Measurements from ENCODE around the gene IGSF21.

IGSF21 gene

GRCh38 chr1:18198260-18198659, 90.7 kb downstream of the IGSF21 start:
- H3K27ac ChIP-seq (ENCODE audit: low read depth, low read length), result no peak overlapping the region
- H3K4me1 ChIP-seq (ENCODE audit: control insufficient read depth, insufficient read depth, low read length), result peaks cover 16% of the 10 kb centered on the region
- H3K27me3 ChIP-seq (ENCODE audit: control insufficient read depth, insufficient read depth, low read length), result no peaks in the 10 kb centered on the region
- H3K9me3 ChIP-seq (ENCODE audit: control insufficient read depth, insufficient read depth, low read length), result no peaks in the 10 kb centered on the region
- no peak overlapping the region for H3K9ac ChIP-seq (ENCODE audit: low read depth, low read length)
- no peaks in the 10 kb centered on the region for H3K36me3 ChIP-seq (ENCODE audit: control insufficient read depth, insufficient read depth, low read length)
- H3K4me3 ChIP-seq (ENCODE audit: low read depth, low read length), result no peak overlapping the region

GRCh38 chr1:18199462-18199861, 91.9 kb downstream of the IGSF21 start:
- Histone ChIP-seq H3K9me3 (ENCODE audit: control insufficient read depth, insufficient read depth, low read length) (no peaks in the 10 kb centered on the region), H3K27me3 (ENCODE audit: control insufficient read depth, insufficient read depth, low read length) (no peaks in the 10 kb centered on the region), H3K36me3 (ENCODE audit: control insufficient read depth, insufficient read depth, low read length) (no peaks in the 10 kb centered on the region), H3K9ac (ENCODE audit: low read depth, low read length) (no peak overlapping the region), H3K27ac (ENCODE audit: low read depth, low read length) (no peak overlapping the region), H3K4me1 (ENCODE audit: control insufficient read depth, insufficient read depth, low read length) (peaks cover 16% of the 10 kb centered on the region), H3K4me3 (ENCODE audit: low read depth, low read length) (no peak overlapping the region)

DNA sequence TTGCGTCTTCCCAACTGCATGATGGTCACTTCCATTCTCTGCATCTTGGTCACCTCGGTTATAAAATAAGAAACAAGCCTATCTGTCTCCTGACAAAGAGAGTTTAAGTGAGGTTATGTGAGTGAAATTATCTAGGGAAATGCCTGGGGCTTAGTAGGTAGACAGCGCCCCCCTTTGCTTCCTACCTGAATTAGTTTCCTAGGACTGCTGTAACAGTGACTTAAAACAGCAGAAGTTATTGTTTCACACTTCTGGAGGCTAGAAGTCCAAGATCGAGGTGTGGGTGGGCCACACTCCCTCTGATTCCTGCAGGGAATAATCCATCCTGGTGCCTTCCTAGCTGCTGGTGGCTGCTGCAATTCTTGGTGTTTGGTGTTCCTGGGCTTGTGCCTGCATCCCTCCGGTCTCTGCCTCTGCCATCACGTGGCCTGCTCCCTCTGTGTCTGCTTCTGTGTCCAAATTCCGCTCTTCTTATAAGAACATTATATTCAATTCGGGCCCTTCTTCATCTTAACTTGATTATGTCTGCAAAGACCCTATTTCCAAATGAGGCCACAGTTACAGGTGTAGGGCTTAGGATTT, 92.6 kb downstream of the IGSF21 start:
- Histone ChIP-seq H3K36me3 (ENCODE audit: control insufficient read depth, insufficient read depth, low read length) (no peaks in the 10 kb centered on the region), H3K4me1 (ENCODE audit: control insufficient read depth, insufficient read depth, low read length) (peaks cover 16% of the 10 kb centered on the region), H3K27me3 (ENCODE audit: control insufficient read depth, insufficient read depth, low read length) (no peaks in the 10 kb centered on the region), H3K9ac (ENCODE audit: low read depth, low read length) (no peak overlapping the region), H3K4me3 (ENCODE audit: low read depth, low read length) (no peak overlapping the region), H3K9me3 (ENCODE audit: control insufficient read depth, insufficient read depth, low read length) (no peaks in the 10 kb centered on the region), H3K27ac (ENCODE audit: low read depth, low read length) (no peak overlapping the region)

DNA sequence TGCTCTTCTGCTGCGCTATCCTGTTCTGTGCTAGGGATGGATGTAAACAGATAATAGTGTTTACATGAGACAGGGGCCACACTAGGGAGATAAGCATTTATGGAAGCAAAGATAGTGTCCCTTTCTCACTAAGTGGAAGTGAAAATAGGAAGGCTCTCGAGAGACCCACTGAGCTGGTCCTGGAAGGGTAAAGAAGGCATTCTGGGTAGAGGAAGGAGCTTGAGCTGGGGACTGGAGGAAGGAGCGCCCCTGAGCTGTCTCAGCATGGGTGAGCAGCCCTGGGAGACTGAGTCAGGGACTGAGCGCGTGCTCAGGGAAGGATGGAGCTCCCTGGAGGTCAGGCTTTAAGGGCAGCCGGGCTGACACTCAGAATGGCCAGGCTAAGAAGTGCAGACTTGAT, 93.3 kb downstream of the IGSF21 start:
- Histone ChIP-seq H3K36me3 (ENCODE audit: control insufficient read depth, insufficient read depth, low read length) (no peaks in the 10 kb centered on the region), H3K4me3 (ENCODE audit: low read depth, low read length) (no peak overlapping the region), H3K4me1 (ENCODE audit: control insufficient read depth, insufficient read depth, low read length) (peaks cover 16% of the 10 kb centered on the region), H3K27me3 (ENCODE audit: control insufficient read depth, insufficient read depth, low read length) (no peaks in the 10 kb centered on the region), H3K9me3 (ENCODE audit: control insufficient read depth, insufficient read depth, low read length) (no peaks in the 10 kb centered on the region), H3K27ac (ENCODE audit: low read depth, low read length) (no peak overlapping the region), H3K9ac (ENCODE audit: low read depth, low read length) (no peak overlapping the region)

DNA sequence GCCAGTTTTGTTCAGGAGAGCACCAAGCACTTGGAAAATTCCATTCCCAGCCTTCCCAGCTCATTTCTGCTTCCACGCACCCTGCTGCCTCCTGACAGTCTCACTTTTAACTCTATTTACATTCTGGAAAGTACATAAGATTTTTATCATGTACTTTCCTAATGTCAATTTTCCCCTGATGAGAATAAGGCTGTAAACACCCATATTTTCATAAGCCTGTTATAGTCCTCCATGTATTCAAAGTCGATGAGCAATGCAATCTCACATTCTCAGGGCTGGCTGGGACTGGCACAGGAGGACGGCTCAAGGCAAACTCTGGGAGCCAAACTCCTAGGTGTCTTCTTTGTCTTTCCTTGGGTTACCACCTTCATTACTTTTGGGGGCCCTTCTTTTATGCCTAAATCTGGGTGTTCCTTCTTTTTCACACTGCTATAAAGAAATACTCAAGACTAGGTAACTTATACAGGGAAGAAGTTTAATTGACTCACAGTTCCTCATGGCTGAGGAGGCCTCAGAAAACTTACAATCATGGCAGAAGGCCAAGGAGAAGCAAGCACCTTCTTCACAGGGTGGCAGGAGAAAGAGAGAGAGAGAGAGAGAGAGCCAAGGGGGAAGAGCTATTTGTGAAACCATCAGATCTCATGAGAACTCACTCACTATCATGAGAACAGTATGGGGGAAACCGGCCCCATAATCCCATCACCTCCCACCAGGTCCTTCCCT, 94.6 kb downstream of the IGSF21 start:
- H3K27me3 ChIP-seq (ENCODE audit: control insufficient read depth, insufficient read depth, low read length), result no peaks in the 10 kb centered on the region
- no peaks in the 10 kb centered on the region for H3K9me3 ChIP-seq (ENCODE audit: control insufficient read depth, insufficient read depth, low read length)
- H3K4me1 ChIP-seq (ENCODE audit: control insufficient read depth, insufficient read depth, low read length), result peaks cover 16% of the 10 kb centered on the region
- no peak overlapping the region for H3K9ac ChIP-seq (ENCODE audit: low read depth, low read length)
- no peak overlapping the region for H3K27ac ChIP-seq (ENCODE audit: low read depth, low read length)
- H3K4me3 ChIP-seq (ENCODE audit: low read depth, low read length), result no peak overlapping the region
- H3K36me3 ChIP-seq (ENCODE audit: control insufficient read depth, insufficient read depth, low read length), result no peaks in the 10 kb centered on the region

DNA sequence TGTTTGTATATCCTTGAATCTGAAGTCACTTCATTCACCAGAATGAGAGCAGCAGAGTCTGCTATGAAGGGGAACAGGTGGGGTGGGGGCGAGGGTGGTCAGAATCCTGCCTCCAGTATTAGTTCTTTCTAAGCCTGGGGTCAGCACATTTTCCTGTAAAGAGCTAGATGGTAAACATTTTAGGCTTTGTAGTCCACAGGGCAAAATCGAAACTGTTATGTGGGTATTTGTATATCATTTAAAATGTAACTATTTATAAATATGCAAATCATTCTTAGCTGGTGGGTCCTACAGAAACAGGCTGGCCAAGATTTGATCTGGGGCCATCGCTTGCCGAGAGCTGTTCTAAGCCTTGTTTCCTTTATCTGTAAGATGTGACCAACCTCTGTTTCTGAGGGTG, 96.0 kb downstream of the IGSF21 start:
- no peaks in the 10 kb centered on the region for H3K27me3 ChIP-seq (ENCODE audit: control insufficient read depth, insufficient read depth, low read length)
- H3K36me3 ChIP-seq (ENCODE audit: control insufficient read depth, insufficient read depth, low read length), result no peaks in the 10 kb centered on the region
- H3K4me3 ChIP-seq (ENCODE audit: low read depth, low read length), result no peak overlapping the region
- H3K9ac ChIP-seq (ENCODE audit: low read depth, low read length), result no peak overlapping the region
- H3K27ac ChIP-seq (ENCODE audit: low read depth, low read length), result no peak overlapping the region
- no peaks in the 10 kb centered on the region for H3K9me3 ChIP-seq (ENCODE audit: control insufficient read depth, insufficient read depth, low read length)
- H3K4me1 ChIP-seq (ENCODE audit: control insufficient read depth, insufficient read depth, low read length), result peaks cover 13% of the 10 kb centered on the region

- Histone ChIP-seq H3K27ac (ENCODE audit: low read depth, low read length) (no peak overlapping the region), H3K27me3 (ENCODE audit: control insufficient read depth, insufficient read depth, low read length) (no peaks in the 10 kb centered on the region), H3K4me3 (ENCODE audit: low read depth, low read length) (no peak overlapping the region)
These were observed 97.0 kb downstream of the IGSF21 start for GRCh38 chr1:18204575-18204974.

DNA sequence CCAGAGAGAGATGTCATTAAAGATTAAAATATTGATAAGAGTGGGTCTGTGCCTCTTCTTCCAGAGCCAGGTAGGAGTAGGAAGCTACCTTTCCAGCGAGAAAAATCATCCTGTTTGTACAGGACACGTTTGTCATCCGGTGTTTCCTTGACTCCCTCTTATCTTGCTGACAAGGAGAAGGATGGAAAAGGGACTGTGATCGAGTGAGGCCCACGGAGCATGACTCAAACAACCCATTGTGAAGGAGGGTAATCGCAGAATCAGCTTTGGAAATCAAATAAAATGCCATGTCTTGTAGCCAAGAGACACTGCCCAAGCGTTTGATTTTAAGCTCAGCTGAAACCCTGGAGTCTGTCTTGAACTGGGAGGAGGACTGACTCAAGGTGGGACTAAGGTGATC, 97.7 kb downstream of the IGSF21 start:
- no peaks in the 10 kb centered on the region for H3K9me3 ChIP-seq (ENCODE audit: control insufficient read depth, insufficient read depth, low read length)
- H3K4me3 ChIP-seq (ENCODE audit: low read depth, low read length), result no peak overlapping the region
- no peak overlapping the region for H3K27ac ChIP-seq (ENCODE audit: low read depth, low read length)
- peaks cover under 1% of the 10 kb centered on the region for H3K4me1 ChIP-seq (ENCODE audit: control insufficient read depth, insufficient read depth, low read length)
- no peak overlapping the region for H3K9ac ChIP-seq (ENCODE audit: low read depth, low read length)
- no peaks in the 10 kb centered on the region for H3K27me3 ChIP-seq (ENCODE audit: control insufficient read depth, insufficient read depth, low read length)
- H3K36me3 ChIP-seq (ENCODE audit: control insufficient read depth, insufficient read depth, low read length), result no peaks in the 10 kb centered on the region

More at GRCh38 chr1:18204575-18204974, 97.0 kb downstream of the IGSF21 start:
- no peaks in the 10 kb centered on the region for H3K9me3 ChIP-seq (ENCODE audit: control insufficient read depth, insufficient read depth, low read length)
- no peak overlapping the region for H3K9ac ChIP-seq (ENCODE audit: low read depth, low read length)
- H3K36me3 ChIP-seq (ENCODE audit: control insufficient read depth, insufficient read depth, low read length), result no peaks in the 10 kb centered on the region
- peaks cover 8% of the 10 kb centered on the region for H3K4me1 ChIP-seq (ENCODE audit: control insufficient read depth, insufficient read depth, low read length)

GRCh38 chr1:18211764-18212163, 104.2 kb downstream of the IGSF21 start:
- Histone ChIP-seq H3K4me1 (ENCODE audit: control insufficient read depth, insufficient read depth, low read length) (peaks cover 12% of the 10 kb centered on the region), H3K27me3 (ENCODE audit: control insufficient read depth, insufficient read depth, low read length) (no peaks in the 10 kb centered on the region), H3K9ac (ENCODE audit: low read depth, low read length) (no peak overlapping the region), H3K36me3 (ENCODE audit: control insufficient read depth, insufficient read depth, low read length) (no peaks in the 10 kb centered on the region), H3K9me3 (ENCODE audit: control insufficient read depth, insufficient read depth, low read length) (no peaks in the 10 kb centered on the region), H3K4me3 (ENCODE audit: low read depth, low read length) (no peak overlapping the region), H3K27ac (ENCODE audit: low read depth, low read length) (no peak overlapping the region)

- Histone ChIP-seq H3K4me1 (ENCODE audit: control insufficient read depth, insufficient read depth, low read length) (no peaks in the 10 kb centered on the region), H3K9me3 (ENCODE audit: control insufficient read depth, insufficient read depth, low read length) (no peaks in the 10 kb centered on the region), H3K36me3 (ENCODE audit: control insufficient read depth, insufficient read depth, low read length) (no peaks in the 10 kb centered on the region), H3K27ac (ENCODE audit: low read depth, low read length) (no peak overlapping the region), H3K4me3 (ENCODE audit: low read depth, low read length) (no peak overlapping the region), H3K27me3 (ENCODE audit: control insufficient read depth, insufficient read depth, low read length) (no peaks in the 10 kb centered on the region), H3K9ac (ENCODE audit: low read depth, low read length) (no peak overlapping the region)
These were observed 109.9 kb downstream of the IGSF21 start for GRCh38 chr1:18217398-18218043.

DNA sequence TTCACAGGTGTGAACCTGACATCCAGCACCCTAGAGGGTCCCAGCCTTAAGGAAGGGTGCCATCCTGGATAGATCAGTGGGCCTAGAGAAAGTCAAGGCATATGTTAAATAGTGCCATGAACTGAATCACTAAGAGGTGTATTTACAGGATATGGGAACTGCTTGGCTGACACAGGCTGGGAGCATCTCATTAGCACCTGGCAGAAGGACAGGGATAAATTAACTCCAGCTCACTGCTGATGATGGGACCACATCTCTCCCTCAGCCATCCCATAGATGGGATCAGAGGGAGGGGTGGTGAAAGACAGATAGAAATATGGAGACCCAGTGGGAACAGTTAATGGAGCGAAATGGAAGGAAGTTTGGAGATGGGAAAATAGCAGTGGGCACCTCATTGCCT, 122.0 kb downstream of the IGSF21 start:
- Histone ChIP-seq H3K4me3 (ENCODE audit: low read depth, low read length) (no peak overlapping the region), H3K9ac (ENCODE audit: low read depth, low read length) (no peak overlapping the region), H3K36me3 (ENCODE audit: control insufficient read depth, insufficient read depth, low read length) (no peaks in the 10 kb centered on the region; the same call in 1 of the 2 replicates), H3K4me1 (ENCODE audit: control insufficient read depth, insufficient read depth, low read length) (peaks cover 17% of the 10 kb centered on the region), H3K9me3 (ENCODE audit: control insufficient read depth, insufficient read depth, low read length) (peaks cover 10% of the 10 kb centered on the region), H3K27me3 (ENCODE audit: control insufficient read depth, insufficient read depth, low read length) (no peaks in the 10 kb centered on the region), H3K27ac (ENCODE audit: low read depth, low read length) (no peak overlapping the region)
